ENCODE data around the gene CEP170B. TPM values are rescaled to one million over a fixed set of nuclear protein-coding genes. Genes with fewer than 3 reads are reported as not detected.

CEP170B gene
- total RNA-seq, 2 donors from 2014 or later: 29.1 to 81.2 TPM

DNA sequence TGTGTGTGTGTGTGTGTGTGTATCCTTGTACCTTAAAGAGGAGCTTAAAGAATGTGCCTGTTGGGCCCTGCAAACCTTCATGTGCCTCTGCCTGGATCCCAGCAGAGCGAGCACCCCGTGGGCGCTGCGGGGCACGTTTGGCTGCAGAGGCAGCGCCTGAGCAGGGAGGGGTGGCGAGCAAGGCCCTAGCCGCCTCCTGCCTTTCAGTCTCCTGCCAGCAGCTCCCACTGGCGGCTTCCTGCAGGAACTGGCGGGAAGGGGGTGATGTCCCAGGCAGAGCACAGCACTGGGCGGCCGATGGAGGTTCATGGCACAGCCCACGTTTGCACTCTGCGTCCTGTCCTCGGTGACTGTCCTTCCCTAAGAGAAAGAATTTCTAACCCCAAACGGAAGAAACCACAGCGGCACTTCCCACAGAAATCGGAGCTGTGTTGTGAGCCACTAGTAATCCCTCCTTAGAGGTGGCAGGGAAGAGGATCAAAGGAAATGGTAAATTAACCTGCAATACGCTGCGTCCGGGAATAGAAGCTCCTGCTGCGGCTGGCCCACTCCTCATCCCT is 44.3 kb upstream of the CEP170B start:
- Histone ChIP-seq H3K27me3 (replicated peaks; ENCODE audit: insufficient read depth) (no peaks in the 10 kb centered on the region), H3K9me3 (no peaks in the 10 kb centered on the region), H3K4me3 (no peak overlapping the region), H3K4me1 (replicated peaks) (peaks cover 5% of the 10 kb centered on the region), H3K36me3 (no peaks in the 10 kb centered on the region), H3K27ac (peak overlapping the region in 1 of 2 donors; percentile 18)
- WGBS: 17% methylated on average over 22 of the region's 22 CpGs
- no peak for TF ChIP-seq POLR2A (IDR thresholded peaks at IDR 0.05)
- TF ChIP-seq, protein P1, sequence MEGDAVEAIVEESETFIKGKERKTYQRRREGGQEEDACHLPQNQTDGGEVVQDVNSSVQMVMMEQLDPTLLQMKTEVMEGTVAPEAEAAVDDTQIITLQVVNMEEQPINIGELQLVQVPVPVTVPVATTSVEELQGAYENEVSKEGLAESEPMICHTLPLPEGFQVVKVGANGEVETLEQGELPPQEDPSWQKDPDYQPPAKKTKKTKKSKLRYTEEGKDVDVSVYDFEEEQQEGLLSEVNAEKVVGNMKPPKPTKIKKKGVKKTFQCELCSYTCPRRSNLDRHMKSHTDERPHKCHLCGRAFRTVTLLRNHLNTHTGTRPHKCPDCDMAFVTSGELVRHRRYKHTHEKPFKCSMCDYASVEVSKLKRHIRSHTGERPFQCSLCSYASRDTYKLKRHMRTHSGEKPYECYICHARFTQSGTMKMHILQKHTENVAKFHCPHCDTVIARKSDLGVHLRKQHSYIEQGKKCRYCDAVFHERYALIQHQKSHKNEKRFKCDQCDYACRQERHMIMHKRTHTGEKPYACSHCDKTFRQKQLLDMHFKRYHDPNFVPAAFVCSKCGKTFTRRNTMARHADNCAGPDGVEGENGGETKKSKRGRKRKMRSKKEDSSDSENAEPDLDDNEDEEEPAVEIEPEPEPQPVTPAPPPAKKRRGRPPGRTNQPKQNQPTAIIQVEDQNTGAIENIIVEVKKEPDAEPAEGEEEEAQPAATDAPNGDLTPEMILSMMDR (IDR thresholded peaks at IDR 0.05): peak; percentile 23 to 75 (median 57)
- TF ChIP-seq POLR2AphosphoS5 (IDR thresholded peaks at IDR 0.05): peak; percentile 22
- peak; percentile 62 for DNase-seq (ENCODE audit: low spot score)
- intact Hi-C loops (cut with DNase I): no loop called here

- no peak overlapping the region for H3K4me3 ChIP-seq
- WGBS: 76% methylated on average over 23 of the region's 23 CpGs
- TF ChIP-seq POLR2AphosphoS5 (IDR thresholded peaks at IDR 0.05) (no peak), POLR2A (IDR thresholded peaks at IDR 0.05) (no peak)
- TF ChIP-seq, protein P1 (IDR thresholded peaks at IDR 0.05): no peak
- peak overlapping the region; percentile 18 to 21 for H3K27ac ChIP-seq
- intact Hi-C loops (cut with DNase I): no loop called here
- H3K27me3 ChIP-seq (replicated peaks; ENCODE audit: insufficient read depth): no peaks in the 10 kb centered on the region
- H3K4me1 ChIP-seq (replicated peaks): peaks cover 4% of the 10 kb centered on the region
- no peaks in the 10 kb centered on the region for H3K9me3 ChIP-seq
- H3K36me3 ChIP-seq: no peaks in the 10 kb centered on the region
- no peak for DNase-seq (ENCODE audit: low spot score)
Observed at GRCh38 chr14:104821229-104821945, 43.7 kb upstream of the CEP170B start.

GRCh38 chr14:104821971-104822608 is 43.0 kb upstream of the CEP170B start:
- Histone ChIP-seq H3K4me3 (no peak overlapping the region), H3K27me3 (replicated peaks; ENCODE audit: insufficient read depth) (no peaks in the 10 kb centered on the region), H3K27ac (peak overlapping the region in 1 of 2 donors; percentile 21), H3K36me3 (no peaks in the 10 kb centered on the region), H3K9me3 (no peaks in the 10 kb centered on the region), H3K4me1 (replicated peaks) (no peaks in the 10 kb centered on the region)
- intact Hi-C loops (cut with DNase I): no loop called here
- DNase-seq (ENCODE audit: low spot score): no peak
- 84% methylated on average over 27 of the region's 27 CpGs for WGBS
- TF ChIP-seq POLR2A (IDR thresholded peaks at IDR 0.05) (no peak), POLR2AphosphoS5 (IDR thresholded peaks at IDR 0.05) (no peak)
- TF ChIP-seq, protein P1 (IDR thresholded peaks at IDR 0.05): no peak

- no peak overlapping the region for H3K27ac ChIP-seq
- DNase-seq (ENCODE audit: low spot score): no peak
- no peaks in the 10 kb centered on the region for H3K27me3 ChIP-seq (replicated peaks; ENCODE audit: insufficient read depth)
- H3K4me1 ChIP-seq (replicated peaks): no peaks in the 10 kb centered on the region
- TF ChIP-seq POLR2A (IDR thresholded peaks at IDR 0.05): no peak
- no peak for TF ChIP-seq POLR2AphosphoS5 (IDR thresholded peaks at IDR 0.05)
- TF ChIP-seq, protein P1 (IDR thresholded peaks at IDR 0.05): no peak
- WGBS: 86% methylated on average over 22 of the region's 22 CpGs
- no peaks in the 10 kb centered on the region for H3K9me3 ChIP-seq
- H3K36me3 ChIP-seq: no peaks in the 10 kb centered on the region
- intact Hi-C loops (cut with DNase I): no loop called here
- H3K4me3 ChIP-seq: no peak overlapping the region
Observed at GRCh38 chr14:104822821-104823615, 42.0 kb upstream of the CEP170B start.

All from prostate gland (tissue), 2 donors.